Activated naive CD4-positive, alpha-beta T cell treated with anti-CD3 and anti-CD28 coated beads for 36 hours (primary cell): Measurements from ENCODE around the gene CRISP1. TPM values are rescaled to one million over a fixed set of nuclear protein-coding genes. Genes with fewer than 3 reads are reported as not detected.

Experiments
- total RNA-seq, 2 experiments: library from RNA; stranded (reverse); gene quantifications; one replicate each; pipeline ENCODE4 v1.2.3, GENCODE V29; 2021

CRISP1 gene
- total RNA-seq, 2 experiments from 2014 or later: not detected

Other genes with a start within 250 kb of the CRISP1 start
- gene RHAG, start 229.7 kb downstream of the CRISP1 start, total RNA-seq: not detected
- gene CRISP2, start 153.0 kb downstream of the CRISP1 start, total RNA-seq: not detected
- gene CRISP3, start 122.1 kb downstream of the CRISP1 start, total RNA-seq: not detected
- gene PGK2, start 79.2 kb downstream of the CRISP1 start, total RNA-seq: not detected
- not detected for gene DEFB114, start 97.6 kb upstream of the CRISP1 start, total RNA-seq
- gene DEFB113, start 103.1 kb upstream of the CRISP1 start, total RNA-seq: not detected
- not detected for gene DEFB110, start 155.5 kb upstream of the CRISP1 start, total RNA-seq
- gene DEFB112, start 183.4 kb upstream of the CRISP1 start, total RNA-seq: not detected